ENCODE measurements around the gene ABLIM1.
"Not testable (repeated sequence)": the region's sequence is repeated elsewhere in the genome, so short reads cannot be mapped to it uniquely, and the experiment has no call there.

ABLIM1 gene

GRCh38 chr10:114658175-114658574 is at the start of gene ABLIM1:
ABLIM1 (minus strand) TSS chr10:114658275; CDS start chr10:114658200, 75 bp downstream.
- DNase-seq (ENCODE audit: low read depth): no peak

GRCh38 chr10:114706458-114707055 is 48.5 kb upstream of the ABLIM1 start:
- DNase-seq (ENCODE audit: low read depth): no peak

GRCh38 chr10:114704679-114705078 is 46.6 kb upstream of the ABLIM1 start:
- DNase-seq (ENCODE audit: low read depth): no peak

GRCh38 chr10:114703377-114704107 is 45.5 kb upstream of the ABLIM1 start:
- DNase-seq (ENCODE audit: low read depth): no peak

GRCh38 chr10:114698271-114699061 is 40.4 kb upstream of the ABLIM1 start:
- DNase-seq (ENCODE audit: low read depth): no peak

- DNase-seq (ENCODE audit: low read depth): no peak
These were observed 39.1 kb upstream of the ABLIM1 start for GRCh38 chr10:114697061-114697598.

GRCh38 chr10:114696301-114696700 is 38.2 kb upstream of the ABLIM1 start:
- DNase-seq (ENCODE audit: low read depth): not testable (repeated sequence)

GRCh38 chr10:114694752-114695151 is 36.7 kb upstream of the ABLIM1 start:
- DNase-seq (ENCODE audit: low read depth): no peak

- no peak for DNase-seq (ENCODE audit: low read depth)
These were observed 36.0 kb upstream of the ABLIM1 start for GRCh38 chr10:114694062-114694461.

GRCh38 chr10:114691442-114691941 is 33.4 kb upstream of the ABLIM1 start:
- no peak for DNase-seq (ENCODE audit: low read depth)

- no peak for DNase-seq (ENCODE audit: low read depth)
These were observed 30.7 kb upstream of the ABLIM1 start for GRCh38 chr10:114688786-114689185.

GRCh38 chr10:114687459-114687858 is 29.4 kb upstream of the ABLIM1 start:
- DNase-seq (ENCODE audit: low read depth): no peak

GRCh38 chr10:114686013-114686412 is 27.9 kb upstream of the ABLIM1 start:
- DNase-seq (ENCODE audit: low read depth): no peak

- no peak for DNase-seq (ENCODE audit: low read depth)
These were observed 27.4 kb upstream of the ABLIM1 start for GRCh38 chr10:114685456-114685855.

- no peak for DNase-seq (ENCODE audit: low read depth)
These were observed 26.7 kb upstream of the ABLIM1 start for GRCh38 chr10:114684822-114685209.

- no peak for DNase-seq (ENCODE audit: low read depth)
These were observed 26.2 kb upstream of the ABLIM1 start for GRCh38 chr10:114684084-114684821.

GRCh38 chr10:114683593-114683992 is 25.5 kb upstream of the ABLIM1 start:
- no peak for DNase-seq (ENCODE audit: low read depth)

- no peak for DNase-seq (ENCODE audit: low read depth)
These were observed 25.1 kb upstream of the ABLIM1 start for GRCh38 chr10:114683162-114683561.

- DNase-seq (ENCODE audit: low read depth): no peak
These were observed 24.5 kb upstream of the ABLIM1 start for GRCh38 chr10:114682532-114682931.

- no peak for DNase-seq (ENCODE audit: low read depth)
These were observed 24.0 kb upstream of the ABLIM1 start for GRCh38 chr10:114682121-114682520.

- DNase-seq (ENCODE audit: low read depth): no peak
These were observed 23.5 kb upstream of the ABLIM1 start for GRCh38 chr10:114681542-114681941.
